Transverse colon (tissue), 3 donors: Measurements from ENCODE around the gene GTF2I.
"Not testable (repeated sequence)": the region's sequence is repeated elsewhere in the genome, so short reads cannot be mapped to it uniquely, and the experiment has no call there.

Experiments used
- EP300 ChIP-seq: sonication (generic); formaldehyde crosslinking; IDR thresholded peaks from one replicate; pipeline ENCODE4 v1.6.1; 2017; ENCODE audit warnings: antibody characterized with exemption, low read depth
- POLR2A ChIP-seq: fragments of 450-650 bp; IDR thresholded peaks from one replicate; pipeline ENCODE4 v1.6.1; 2016; ENCODE audit warnings: antibody characterized with exemption, mild to moderate bottlenecking, moderate library complexity
- POLR2AphosphoS5 ChIP-seq, 3 donors: sonication (generic); formaldehyde crosslinking; IDR thresholded peaks; one replicate each; pipeline ENCODE4 v1.6.1; 2016; ENCODE audit warnings: antibody characterized with exemption in 3 of 3

- not testable (repeated sequence) for TF ChIP-seq POLR2AphosphoS5 (IDR thresholded peaks at IDR 0.05); EP300; POLR2A
These were observed 114.6 kb downstream of the GTF2I start for GRCh38 chr7:74772093-74772492.
